Left ventricle myocardium inferior (tissue), 1 donor: ENCODE data around the gene VAX1. TPM values are rescaled to one million over a fixed set of nuclear protein-coding genes. Genes with fewer than 3 reads are reported as not detected.
A peak's percentile ranks its signal among the peaks of the same experiment; 100 is the strongest.

Experiments used
- DNase-seq: peaks from one replicate; pipeline ENCODE4 v3.0.0-alpha.2; 2020
- H3K27ac ChIP-seq: fragments of 200-600 bp; replicated peaks from 2 replicates; pipeline ENCODE4 v1.8.0; 2021
- H3K27me3 ChIP-seq: fragments of 200-600 bp; 2 replicates; pipeline ENCODE4 v1.8.0; 2021; ENCODE audit warnings: low read depth
- H3K36me3 ChIP-seq: fragments of 200-600 bp; 2 replicates; pipeline ENCODE4 v1.8.0; 2021
- H3K4me1 ChIP-seq: fragments of 200-600 bp; 2 replicates; pipeline ENCODE4 v1.8.0; 2021
- H3K4me3 ChIP-seq: fragments of 200-600 bp; 2 replicates; pipeline ENCODE4 v1.8.0; 2021; ENCODE audit warnings: mild to moderate bottlenecking, moderate library complexity
- H3K9me3 ChIP-seq: fragments of 200-600 bp; replicated peaks from 2 replicates; pipeline ENCODE4 v1.8.0; 2021
- intact Hi-C: fragments of 100-400 bp; cut with micrococcal nuclease; formaldehyde crosslinking; loops from one replicate; pipeline ENCODE4 v1.11.0; 2022
- total RNA-seq: library from RNA; stranded (reverse); fragmentation: NEBNext Ultra II Directional; extraction: Animal tissue kit (Norgen Biotek cat#: 25700); gene quantifications from one replicate; pipeline ENCODE4 v1.2.1, GENCODE V29; 2021
- TF ChIP-seq, protein P1 (sequence below): fragments of 200-600 bp; IDR thresholded peaks from 2 replicates; pipeline ENCODE4 v1.8.0; 2021; ENCODE audit warnings: antibody characterized with exemption, mild to moderate bottlenecking, borderline replicate concordance
- donor health status: DM: no; HTN: yes; CAD: no; lungs with severe emphysema.

VAX1 gene
- total RNA-seq, 1 donor from 2014 or later, result not detected

DNA sequence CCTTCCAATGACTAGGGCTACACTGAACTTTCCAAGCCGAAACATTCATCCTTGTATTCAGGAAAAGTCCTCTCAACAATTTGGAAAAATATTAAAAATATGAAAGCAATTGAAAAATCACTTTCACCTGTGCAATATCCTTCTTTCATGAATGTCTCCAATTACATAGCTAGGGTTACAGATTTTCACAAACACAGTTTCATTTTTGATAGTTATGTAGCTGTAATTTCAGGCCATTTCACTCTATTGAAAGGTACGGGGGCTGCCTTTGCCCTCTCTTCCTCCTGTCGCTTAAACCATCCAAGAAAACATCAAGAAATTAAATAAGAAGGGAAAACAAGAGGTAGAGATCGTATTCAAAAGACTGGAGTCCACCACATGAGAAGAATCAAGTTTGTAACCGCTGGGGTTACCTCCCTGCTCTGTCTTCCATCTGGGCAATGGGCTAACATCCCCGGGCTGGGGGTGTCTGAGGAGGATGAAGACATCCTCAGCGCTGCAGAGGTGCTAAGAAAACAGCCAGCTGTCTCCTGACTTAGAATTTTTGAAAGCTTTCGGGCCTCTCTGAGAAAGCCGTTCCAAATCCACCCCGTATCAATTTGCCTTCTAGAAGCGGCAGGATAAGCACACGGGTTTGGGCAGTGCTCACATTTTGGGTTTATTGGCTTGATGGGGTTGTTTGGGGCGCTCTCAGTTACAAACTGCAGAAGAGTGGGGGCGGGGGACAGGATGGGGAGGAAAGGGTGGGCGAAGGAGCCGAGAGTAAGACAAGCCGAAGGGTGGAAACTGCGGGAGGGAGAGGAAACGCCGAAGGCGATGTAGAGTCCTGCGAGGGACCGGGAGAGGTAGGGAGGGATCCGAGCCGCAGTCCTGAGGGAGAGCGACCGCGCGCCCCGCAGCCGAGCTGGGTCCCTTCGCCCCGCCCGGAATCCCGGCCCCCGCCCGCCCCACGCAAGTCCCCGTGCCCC is 24.3 kb upstream of the VAX1 start:
- Histone ChIP-seq H3K27me3 (peaks cover 100% of the 10 kb centered on the region), H3K36me3 (no peaks in the 10 kb centered on the region), H3K4me3 (peak overlapping the region; percentile 45), H3K9me3 (no peaks in the 10 kb centered on the region), H3K27ac (no peak overlapping the region), H3K4me1 (peaks cover 32% of the 10 kb centered on the region)
- intact Hi-C loops, result no loop called here
- no peak for DNase-seq
- TF ChIP-seq, protein P1, sequence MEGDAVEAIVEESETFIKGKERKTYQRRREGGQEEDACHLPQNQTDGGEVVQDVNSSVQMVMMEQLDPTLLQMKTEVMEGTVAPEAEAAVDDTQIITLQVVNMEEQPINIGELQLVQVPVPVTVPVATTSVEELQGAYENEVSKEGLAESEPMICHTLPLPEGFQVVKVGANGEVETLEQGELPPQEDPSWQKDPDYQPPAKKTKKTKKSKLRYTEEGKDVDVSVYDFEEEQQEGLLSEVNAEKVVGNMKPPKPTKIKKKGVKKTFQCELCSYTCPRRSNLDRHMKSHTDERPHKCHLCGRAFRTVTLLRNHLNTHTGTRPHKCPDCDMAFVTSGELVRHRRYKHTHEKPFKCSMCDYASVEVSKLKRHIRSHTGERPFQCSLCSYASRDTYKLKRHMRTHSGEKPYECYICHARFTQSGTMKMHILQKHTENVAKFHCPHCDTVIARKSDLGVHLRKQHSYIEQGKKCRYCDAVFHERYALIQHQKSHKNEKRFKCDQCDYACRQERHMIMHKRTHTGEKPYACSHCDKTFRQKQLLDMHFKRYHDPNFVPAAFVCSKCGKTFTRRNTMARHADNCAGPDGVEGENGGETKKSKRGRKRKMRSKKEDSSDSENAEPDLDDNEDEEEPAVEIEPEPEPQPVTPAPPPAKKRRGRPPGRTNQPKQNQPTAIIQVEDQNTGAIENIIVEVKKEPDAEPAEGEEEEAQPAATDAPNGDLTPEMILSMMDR, result no peak

DNA sequence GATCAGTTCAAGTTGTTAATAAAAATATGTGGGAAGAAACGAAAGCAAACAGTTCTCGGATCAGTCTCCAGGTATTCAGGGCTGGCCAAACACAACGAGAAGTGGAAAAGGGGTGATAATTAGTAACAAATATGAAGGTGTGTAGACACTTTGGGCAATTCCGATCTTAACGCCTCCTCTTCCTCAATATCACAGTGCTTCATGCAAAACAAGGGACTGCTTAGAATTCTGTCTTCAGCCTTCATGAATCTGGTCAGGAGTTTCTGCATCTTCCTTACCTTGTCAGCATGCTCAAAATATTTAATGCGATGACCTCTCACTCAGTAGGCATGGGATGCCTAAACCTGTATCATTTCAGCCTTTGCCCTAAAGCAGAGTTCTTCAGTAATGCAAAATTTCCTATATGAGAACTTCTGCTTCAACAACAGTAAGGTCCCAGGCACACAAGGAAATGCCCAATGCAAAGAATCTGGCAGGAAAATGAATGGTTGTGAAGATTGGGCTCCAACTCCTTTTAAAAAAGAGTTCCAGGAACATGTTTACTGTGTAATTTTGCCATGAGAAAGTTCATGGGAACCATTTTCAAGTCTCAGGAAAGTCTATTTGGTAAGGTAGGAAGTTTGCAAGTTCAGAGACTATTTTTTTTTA is 23.4 kb upstream of the VAX1 start:
- H3K27me3 ChIP-seq, result peaks cover 100% of the 10 kb centered on the region
- intact Hi-C loops, result no loop called here
- no peaks in the 10 kb centered on the region for H3K36me3 ChIP-seq
- H3K9me3 ChIP-seq, result no peaks in the 10 kb centered on the region
- H3K4me3 ChIP-seq, result no peak overlapping the region
- peaks cover 32% of the 10 kb centered on the region for H3K4me1 ChIP-seq
- TF ChIP-seq, protein P1, result no peak
- H3K27ac ChIP-seq, result no peak overlapping the region
- no peak for DNase-seq

DNA sequence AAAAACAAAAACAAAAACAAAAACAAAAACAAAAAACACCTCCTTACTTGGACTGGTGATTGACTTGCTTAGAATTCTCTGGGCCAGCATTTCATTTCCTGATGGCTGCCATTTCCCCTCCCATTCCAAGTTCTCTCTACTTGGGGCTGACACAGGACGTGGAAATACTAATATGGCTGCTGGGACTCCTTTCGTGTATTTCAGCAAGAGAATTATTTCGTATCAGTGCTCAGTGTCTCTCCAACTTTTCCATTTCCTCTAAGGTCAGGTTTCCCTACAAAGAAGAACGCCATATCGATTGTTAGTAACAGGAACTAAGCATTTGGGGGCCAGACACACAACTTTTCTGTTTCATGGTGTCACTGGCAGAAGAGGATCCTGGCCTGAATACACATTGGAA is 22.5 kb upstream of the VAX1 start:
- Histone ChIP-seq H3K9me3 (no peaks in the 10 kb centered on the region), H3K27me3 (peaks cover 100% of the 10 kb centered on the region), H3K27ac (no peak overlapping the region), H3K4me1 (peaks cover 27% of the 10 kb centered on the region), H3K36me3 (no peaks in the 10 kb centered on the region), H3K4me3 (no peak overlapping the region)
- TF ChIP-seq, protein P1, result no peak
- no peak for DNase-seq
- intact Hi-C loops, result no loop called here

DNA sequence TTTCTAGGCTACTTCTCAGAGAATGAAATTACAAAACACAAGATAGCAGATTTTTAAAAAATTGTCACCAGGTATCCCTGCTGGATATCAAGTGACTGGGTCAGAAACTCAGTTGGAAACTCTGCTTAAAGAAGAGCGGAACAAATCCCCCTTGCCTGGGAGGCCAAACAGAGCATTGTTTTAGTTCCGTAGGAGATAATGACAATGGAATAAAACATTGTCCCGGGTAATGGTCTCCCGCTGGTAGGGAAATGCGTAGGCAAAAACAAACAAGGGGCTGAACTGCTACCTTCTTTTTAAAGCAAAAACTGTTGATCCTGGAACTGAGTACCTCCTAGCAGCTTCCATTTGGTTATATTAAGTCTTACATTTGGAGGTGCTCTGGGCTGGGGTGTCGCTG is 21.3 kb upstream of the VAX1 start:
- no peak for DNase-seq
- TF ChIP-seq, protein P1, result no peak
- Histone ChIP-seq H3K36me3 (no peaks in the 10 kb centered on the region), H3K27me3 (peaks cover 100% of the 10 kb centered on the region), H3K4me3 (no peak overlapping the region), H3K9me3 (no peaks in the 10 kb centered on the region), H3K27ac (no peak overlapping the region), H3K4me1 (peaks cover 17% of the 10 kb centered on the region)
- intact Hi-C loops, result no loop called here

DNA sequence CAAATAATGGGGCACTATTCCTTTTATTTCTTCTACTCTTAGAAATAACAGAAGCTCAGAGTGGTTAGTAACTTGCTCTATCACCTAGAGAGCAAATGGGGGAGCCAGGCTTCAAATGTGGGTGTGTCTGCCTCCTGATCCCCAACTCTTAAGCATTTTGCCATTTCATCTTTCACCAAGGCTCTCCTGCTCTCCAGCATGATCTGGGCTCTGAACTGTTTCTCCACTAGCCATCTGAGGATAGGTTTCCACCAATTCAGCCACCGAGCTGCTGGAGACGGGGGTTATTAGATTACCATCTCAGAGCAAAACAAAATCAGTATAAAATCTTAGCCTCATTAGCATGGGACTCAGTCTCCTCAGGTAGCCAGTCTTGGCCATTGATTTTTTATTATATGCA is 20.2 kb upstream of the VAX1 start:
- no peaks in the 10 kb centered on the region for H3K9me3 ChIP-seq
- intact Hi-C loops, result no loop called here
- H3K36me3 ChIP-seq, result no peaks in the 10 kb centered on the region
- no peak overlapping the region for H3K4me3 ChIP-seq
- peaks cover 100% of the 10 kb centered on the region for H3K27me3 ChIP-seq
- TF ChIP-seq, protein P1, result no peak
- DNase-seq, result no peak
- H3K27ac ChIP-seq, result no peak overlapping the region
- H3K4me1 ChIP-seq, result peaks cover 12% of the 10 kb centered on the region
